HG02938 (cell line): ENCODE data around the gene KRTCAP2.

Experiments used
- ATAC-seq: cut with Tn5 transposase; IDR thresholded peaks from one replicate; pipeline ENCODE4 v1.9.1; 2021; ENCODE audit warnings: mild to moderate bottlenecking, moderate library complexity; ENCODE audit not compliant: unreplicated experiment

The KRTCAP2 gene

DNA sequence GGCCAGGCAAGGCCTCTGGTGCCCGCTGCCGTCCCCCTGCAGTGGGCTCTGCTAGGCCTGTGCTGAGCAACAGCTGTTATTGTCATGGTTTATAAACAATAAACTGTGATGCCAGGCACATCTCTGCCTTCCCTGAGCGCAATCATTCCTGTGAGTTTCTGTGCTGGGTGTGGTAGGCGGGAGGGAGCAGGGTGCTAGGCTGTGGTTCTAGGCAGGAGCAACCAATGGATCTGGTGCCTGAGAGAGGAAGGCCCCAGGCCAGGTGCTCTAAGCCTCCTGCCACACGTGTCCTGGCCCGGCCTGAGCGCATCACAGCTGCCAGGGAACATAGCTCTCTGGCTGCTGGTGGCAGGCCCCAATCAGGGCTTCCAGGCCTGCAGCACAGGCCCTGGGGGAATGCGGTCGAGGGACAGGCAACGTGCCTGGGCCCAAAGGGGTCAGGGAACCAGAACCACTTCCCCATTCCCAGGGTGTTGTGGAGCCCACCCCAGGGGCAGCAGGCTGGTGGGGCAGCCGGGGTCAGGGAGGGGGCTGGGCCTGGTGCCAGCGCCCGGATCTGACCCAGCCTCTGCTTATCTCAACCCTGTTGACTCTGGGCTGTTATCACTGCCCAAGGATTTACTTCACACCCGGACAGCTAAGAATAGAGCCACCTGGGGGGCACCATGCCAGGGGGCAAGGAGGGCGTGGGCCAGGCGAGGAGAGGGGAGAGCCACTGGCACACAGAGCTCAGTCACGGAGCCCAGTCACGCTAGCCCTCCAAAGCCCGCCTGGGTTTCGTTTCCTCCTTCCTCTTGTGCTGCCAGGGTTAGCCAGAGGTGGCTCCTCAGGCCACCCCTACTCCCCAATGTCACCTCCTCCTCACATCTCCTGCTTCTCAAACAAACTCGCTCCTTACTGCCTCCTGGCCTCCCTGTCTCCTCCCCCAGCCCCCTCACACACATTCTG lies 12.0 kb upstream of the KRTCAP2 start:
- ATAC-seq: peak; percentile 86

DNA sequence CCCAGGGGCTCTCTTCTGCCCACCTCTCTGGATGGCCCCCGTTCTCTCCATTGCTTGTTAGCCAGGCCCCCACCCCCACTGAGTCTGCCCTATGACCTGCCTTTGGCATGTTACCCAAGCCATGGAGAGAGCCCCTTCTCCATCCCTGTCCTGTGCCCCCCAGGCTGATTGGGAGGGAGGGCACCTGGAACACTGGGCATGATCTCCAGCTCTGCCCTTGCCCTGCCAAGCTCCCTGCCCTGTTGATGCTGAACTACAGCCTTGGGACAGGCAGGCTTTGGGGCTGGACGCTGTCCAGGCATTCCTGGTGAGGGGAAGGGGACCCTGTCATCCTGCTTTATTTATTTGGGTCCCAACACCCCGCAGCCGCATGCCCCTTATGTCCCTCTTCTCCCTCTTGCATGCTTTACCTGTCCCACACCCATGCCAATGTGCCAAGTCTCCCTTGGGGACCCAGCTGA lies 11.3 kb upstream of the KRTCAP2 start:
- ATAC-seq: no peak

GRCh38 chr1:155183775-155184221 lies 10.7 kb upstream of the KRTCAP2 start:
- no peak for ATAC-seq

DNA sequence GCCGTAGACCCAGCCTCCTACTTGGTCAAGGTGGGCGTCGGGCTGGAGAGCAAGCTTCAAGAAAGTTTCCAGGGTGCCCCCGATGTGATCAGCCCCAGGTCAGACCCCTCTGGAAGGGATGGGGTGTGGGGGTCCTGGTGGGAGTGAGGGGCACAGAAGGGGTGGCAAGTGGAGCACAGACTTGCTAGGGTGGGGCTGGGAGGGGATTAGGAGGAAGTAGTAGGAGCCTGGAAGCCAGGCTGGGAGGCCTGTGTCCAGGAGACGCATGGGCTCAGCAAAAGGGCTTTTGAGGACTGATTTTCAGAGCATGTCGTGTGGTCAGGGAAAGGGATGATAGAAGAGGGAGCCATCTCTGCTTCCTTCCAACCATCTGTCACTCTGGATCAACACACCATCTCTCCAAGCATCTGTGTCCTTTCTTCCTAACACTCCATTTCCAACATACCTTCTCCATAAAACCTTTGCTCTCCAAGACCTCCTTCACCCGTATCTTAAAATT lies 9.0 kb upstream of the KRTCAP2 start:
- ATAC-seq: no peak

GRCh38 chr1:155181371-155182051 lies 8.4 kb upstream of the KRTCAP2 start:
- ATAC-seq: no peak

DNA sequence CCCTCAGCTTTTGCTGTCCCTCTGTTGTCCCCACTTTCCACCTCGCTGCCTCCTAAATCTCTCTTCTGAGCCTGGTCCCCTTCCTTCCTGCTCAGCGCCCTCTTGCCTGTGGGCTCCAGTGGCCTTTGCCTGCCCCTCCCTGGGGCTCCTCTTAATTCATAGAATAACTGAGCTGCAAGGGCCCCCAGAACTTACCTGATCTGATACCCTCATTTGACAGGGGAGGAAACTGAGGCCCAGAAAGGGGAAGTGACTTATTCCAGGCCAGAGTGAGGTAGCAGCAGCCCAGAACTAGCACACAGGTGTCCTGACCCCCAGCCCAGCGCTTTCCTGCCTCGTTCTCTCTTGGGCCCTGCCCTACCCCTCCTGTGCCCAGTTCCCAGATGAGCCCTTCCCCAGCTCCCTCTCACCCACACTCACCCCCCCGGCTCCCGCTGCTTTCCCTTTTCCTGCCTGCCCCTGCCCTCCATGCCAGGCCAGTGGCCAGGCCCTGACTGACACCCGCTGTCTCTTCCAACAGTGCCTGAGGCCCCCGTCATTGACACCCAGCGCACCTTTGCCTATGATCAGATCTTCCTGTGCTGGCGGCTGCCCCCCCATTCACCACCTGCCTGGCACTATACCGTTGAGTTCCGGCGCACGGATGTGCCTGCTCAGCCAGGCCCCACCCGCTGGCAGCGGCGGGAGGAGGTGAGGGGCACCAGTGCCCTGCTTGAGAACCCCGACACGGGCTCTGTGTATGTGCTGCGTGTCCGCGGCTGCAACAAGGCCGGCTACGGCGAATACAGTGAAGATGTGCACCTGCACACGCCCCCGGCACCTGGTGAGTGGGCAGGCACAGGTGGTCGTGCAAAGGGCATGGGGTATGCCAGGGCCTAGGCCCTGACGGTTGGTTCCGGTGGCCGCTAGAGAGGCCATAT lies 6.3 kb upstream of the KRTCAP2 start:
- no peak for ATAC-seq

GRCh38 chr1:155178441-155179111 lies 5.5 kb upstream of the KRTCAP2 start:
- no peak for ATAC-seq

- ATAC-seq: no peak
These were observed 4.8 kb upstream of the KRTCAP2 start for GRCh38 chr1:155177918-155178281.

DNA sequence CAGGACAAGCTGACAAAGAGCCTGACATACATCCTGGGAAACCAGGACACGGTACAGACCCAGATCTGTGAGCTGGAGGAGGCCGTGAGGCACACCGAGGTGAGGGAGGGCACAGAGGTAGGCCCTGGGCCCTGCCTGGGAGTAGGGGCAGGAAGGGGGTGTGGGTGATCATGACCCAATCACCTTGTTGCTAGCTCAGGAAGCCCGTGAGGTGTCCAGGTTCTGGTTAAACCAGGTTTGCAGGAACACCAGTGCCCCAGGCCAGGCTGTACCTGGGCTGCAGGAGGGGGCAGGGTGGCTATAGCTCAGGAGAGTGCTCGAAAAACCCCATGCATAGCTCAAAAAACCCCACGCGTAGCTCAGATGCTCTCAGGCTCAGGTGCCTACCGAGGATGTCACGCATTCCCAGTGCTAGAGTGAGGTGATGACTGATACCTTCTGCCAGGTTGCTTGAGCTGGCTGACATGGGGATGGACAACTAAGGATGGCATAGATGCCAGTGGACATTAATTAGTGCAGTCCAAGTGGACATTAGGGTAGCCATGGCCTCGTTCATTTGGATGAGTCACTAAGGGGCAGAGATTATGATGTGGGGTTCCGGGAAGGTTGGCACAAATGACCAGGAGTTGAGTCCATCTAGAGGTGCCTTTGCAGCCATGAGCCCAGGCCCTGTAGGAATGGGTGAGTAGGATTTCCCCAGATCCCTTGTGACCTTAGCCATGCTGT lies 4.3 kb upstream of the KRTCAP2 start:
- no peak for ATAC-seq

DNA sequence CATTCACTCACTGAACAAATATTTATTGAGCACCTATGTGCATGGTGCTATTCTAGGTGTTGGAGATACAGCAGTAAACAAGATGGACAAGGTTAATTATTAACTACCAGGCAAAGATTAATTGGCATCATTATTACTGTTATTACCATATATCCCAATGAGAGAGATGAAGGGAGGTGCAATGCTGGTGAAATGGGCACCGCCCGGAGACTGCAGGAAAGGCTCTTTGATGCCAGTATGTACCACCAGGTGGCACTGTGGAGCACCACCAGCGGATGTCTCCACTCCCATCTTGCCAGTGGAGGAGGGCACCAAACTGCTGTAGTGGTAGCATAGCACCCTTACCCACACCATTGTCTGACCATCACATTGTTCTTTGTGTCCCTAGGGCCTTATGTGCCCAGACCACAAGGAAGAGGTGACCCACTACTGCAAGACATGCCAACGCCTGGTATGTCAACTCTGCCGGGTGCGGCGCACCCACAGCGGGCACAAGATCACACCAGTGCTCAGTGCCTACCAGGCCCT lies 3.5 kb upstream of the KRTCAP2 start:
- no peak for ATAC-seq

- ATAC-seq: no peak
These were observed 2.8 kb upstream of the KRTCAP2 start for GRCh38 chr1:155175927-155176371.

DNA sequence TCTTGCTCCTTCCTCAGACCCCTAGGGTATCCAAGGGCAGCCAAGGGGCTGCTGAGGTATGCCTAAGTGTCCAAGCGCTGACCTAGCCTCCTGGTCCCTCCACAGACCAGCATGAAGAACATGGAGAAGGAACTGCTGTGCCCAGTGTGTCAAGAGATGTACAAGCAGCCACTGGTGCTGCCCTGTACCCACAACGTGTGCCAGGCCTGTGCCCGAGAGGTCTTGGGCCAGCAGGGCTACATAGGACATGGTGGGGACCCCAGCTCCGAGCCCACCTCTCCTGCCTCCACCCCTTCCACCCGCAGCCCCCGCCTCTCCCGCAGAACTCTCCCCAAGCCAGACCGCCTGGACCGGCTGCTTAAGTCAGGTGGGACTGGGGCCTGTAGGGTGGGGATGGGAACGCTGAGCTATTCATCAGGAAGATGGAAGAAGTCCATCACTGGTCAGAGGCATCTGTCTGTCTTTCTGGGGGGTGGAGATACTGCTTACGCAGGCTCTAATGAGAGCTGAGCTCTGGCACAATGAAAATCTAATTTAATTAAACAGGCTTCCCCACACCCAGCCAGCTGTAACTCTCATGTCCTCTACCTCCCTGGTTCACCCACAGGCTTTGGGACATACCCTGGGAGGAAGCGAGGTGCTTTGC lies 2.3 kb upstream of the KRTCAP2 start:
- no peak for ATAC-seq

GRCh38 chr1:155174324-155175280 lies 1.5 kb upstream of the KRTCAP2 start:
- ATAC-seq: no peak

DNA sequence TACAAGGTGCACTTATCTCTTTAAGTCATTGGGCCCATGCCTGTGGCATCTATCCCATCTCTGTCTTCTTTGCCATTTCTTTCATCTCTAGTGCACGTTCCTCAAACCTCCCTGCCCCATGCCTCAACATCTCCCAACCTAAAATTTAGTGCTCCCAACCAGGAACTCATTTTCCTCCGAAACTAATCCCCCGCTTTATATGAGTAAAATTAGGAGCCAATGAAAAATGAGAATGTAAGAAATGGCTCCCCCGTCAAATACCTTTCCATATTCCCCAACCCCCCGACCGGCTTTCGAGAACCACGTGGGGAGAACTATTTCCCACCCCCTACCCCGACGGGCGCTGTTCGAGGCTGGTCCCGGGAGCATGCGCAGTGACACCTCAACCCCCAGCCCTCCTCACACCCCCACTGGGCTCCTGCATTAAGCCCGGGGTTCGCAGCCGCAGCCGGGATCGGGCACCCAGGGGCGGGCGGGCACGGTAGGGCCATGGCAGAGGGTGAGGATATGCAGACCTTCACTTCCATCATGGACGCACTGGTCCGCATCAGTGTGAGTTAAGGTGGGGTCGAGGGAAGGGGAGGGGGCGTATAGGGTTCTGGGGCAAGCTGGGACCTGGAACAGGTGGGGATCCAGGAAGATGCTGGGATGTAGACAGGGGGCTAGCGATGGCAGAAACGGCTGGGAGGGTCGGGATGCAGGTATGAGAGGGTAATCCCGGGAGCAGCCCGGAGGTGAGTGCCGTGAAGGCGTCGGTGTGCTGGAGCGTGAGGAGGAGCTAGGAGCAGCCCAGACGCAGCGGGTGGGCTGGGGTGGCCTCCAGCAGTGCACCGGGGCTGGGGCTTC lies 597 bp upstream of the KRTCAP2 start, which contains the start of gene TRIM46:
TSS of gene TRIM46 (plus strand) at position 372 of the 846 bp plus-strand sequence. CDS start at position 490, 118 bp downstream.
- ATAC-seq: no peak

GRCh38 chr1:155171836-155172731 lies 1.0 kb downstream of the KRTCAP2 start:
- ATAC-seq: no peak

DNA sequence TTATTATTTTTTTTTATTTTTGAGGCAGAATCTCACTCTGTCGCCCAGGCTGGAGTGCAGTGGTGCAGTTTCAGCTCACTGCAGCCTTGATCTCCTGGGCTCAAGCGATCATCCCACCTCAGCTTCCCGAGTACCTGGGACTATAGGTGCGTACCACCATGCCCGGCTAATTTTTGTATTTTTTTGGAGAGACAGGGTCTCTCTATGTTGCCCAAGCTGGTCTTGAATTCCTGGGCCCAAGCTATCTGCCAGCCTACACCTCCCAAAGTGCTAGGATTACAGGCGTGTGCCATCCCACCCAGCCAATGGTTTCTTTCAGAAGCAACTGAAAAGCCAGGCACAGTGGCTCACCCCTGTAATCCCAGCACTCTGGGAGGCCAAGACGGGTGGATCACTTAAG lies 2.3 kb downstream of the KRTCAP2 start:
- no peak for ATAC-seq
